Panc1 (cell line): ENCODE results near the gene DDAH2. TPM values are rescaled to one million over a fixed set of nuclear protein-coding genes. Genes with fewer than 3 reads are reported as not detected.

ENCODE experiments used
- ATAC-seq: fragments of 200-7000 bp; cut with Tn5 transposase; 2 replicates; pipeline ENCODE4 v1.9.1; 2020; ENCODE audit warnings: mild to moderate bottlenecking, moderate library complexity
- BruUV-seq: library from RNA; stranded (reverse); fragments of 400-500 nt; replicated peaks from 2 replicates; lab custom pipeline; 2021; lab: Mats Ljungman, UMichigan
- CTCF ChIA-PET: fragments of 300-600 bp; sonication (Branson Sonifier 250); formaldehyde crosslinking; loops from one replicate; lab custom pipeline; 2022; ENCODE audit warnings: antibody characterized with exemption; lab: Charles Lee
- POLR2A ChIA-PET: fragments of 300-600 bp; sonication (Branson Sonifier 250); formaldehyde crosslinking; loops from one replicate; lab custom pipeline; 2022; ENCODE audit warnings: antibody characterized with exemption; lab: Charles Lee
- DNase-seq: peaks from one replicate; pipeline ENCODE4 v3.0.0-alpha.2; 2010; ENCODE audit warnings: low read depth, low spot score
- H3K27ac ChIP-seq: 2 replicates; pipeline ENCODE4 v1.5.1; 2011; ENCODE audit warnings: mild to moderate bottlenecking, low read length, inconsistent platforms
- H3K27me3 ChIP-seq: fragments of 200-500 bp; sonication (Bioruptor generic); 2 replicates; pipeline ENCODE4 v1.6.0; 2014; ENCODE audit warnings: low read length, inconsistent platforms; ENCODE audit not compliant: control insufficient read depth, insufficient read depth
- H3K36me3 ChIP-seq: fragments of 200-500 bp; sonication (Bioruptor generic); 2 replicates; pipeline ENCODE4 v1.5.1; 2014; ENCODE audit warnings: inconsistent platforms, mild to moderate bottlenecking, low read length, moderate library complexity; ENCODE audit not compliant: control insufficient read depth, insufficient read depth
- H3K4me1 ChIP-seq: 2 replicates; pipeline ENCODE4 v1.5.1; 2011; ENCODE audit warnings: inconsistent platforms, mild to moderate bottlenecking, low read length, moderate library complexity; ENCODE audit not compliant: control insufficient read depth, insufficient read depth
- H3K4me3 ChIP-seq, 2 experiments: 2 replicates each; pipeline ENCODE4 v1.5.1; 2011 to 2012; ENCODE audit warnings: low read depth in 2 of 2, low read length in 2 of 2, mild to moderate bottlenecking in 2 of 2, inconsistent platforms in 1 of 2, moderate library complexity in 1 of 2
- H3K9me3 ChIP-seq: fragments of 200-500 bp; sonication (Bioruptor generic); 2 replicates; pipeline ENCODE4 v1.5.1; 2014; ENCODE audit warnings: low read depth, mild to moderate bottlenecking, inconsistent platforms, low read length, moderate library complexity; ENCODE audit not compliant: control insufficient read depth, insufficient read depth
- POLR2AphosphoS5 ChIP-seq: IDR thresholded peaks from 2 replicates; pipeline ENCODE4 v1.6.1; 2012; ENCODE audit warnings: mild to moderate bottlenecking, low read depth, low read length, moderate library complexity
- REST ChIP-seq, 2 experiments: IDR thresholded peaks; 2 replicates each; pipeline ENCODE4 v1.6.1; 2011 to 2012; ENCODE audit warnings: low read depth in 2 of 2, control low read depth in 1 of 2, low read length in 1 of 2, mild to moderate bottlenecking in 1 of 2, moderate library complexity in 1 of 2; ENCODE audit not compliant: insufficient read depth in 1 of 2
- SIN3A ChIP-seq: IDR thresholded peaks from 2 replicates; pipeline ENCODE4 v1.6.1; 2012; ENCODE audit warnings: low read depth, mild to moderate bottlenecking, low read length, moderate library complexity, borderline replicate concordance; ENCODE audit not compliant: insufficient read depth
- TCF7L2 ChIP-seq: IDR thresholded peaks from 2 replicates; pipeline ENCODE4 v1.6.1; 2011; ENCODE audit warnings: mild to moderate bottlenecking, low read depth, low read length, inconsistent platforms
- in situ Hi-C: cut with HindIII; loops from 2 replicates; pipeline ENCODE4 v1.10.0; 2016; ENCODE audit warnings: low sequenced_read_pairs, low pct_unique_long_range_greater_than_20kb
- intact Hi-C: fragments of 100-400 bp; cut with micrococcal nuclease; formaldehyde crosslinking; loops from one replicate; pipeline ENCODE4 v1.10.0; 2022; ENCODE audit not compliant: unreplicated experiment
- total RNA-seq: library from RNA; stranded (reverse); gene quantifications from one replicate; pipeline ENCODE4 v1.2.1, GENCODE V29; 2021; ENCODE audit not compliant: unreplicated experiment
- TF ChIP-seq, protein P1 (sequence below): fragments of 450-650 bp; IDR thresholded peaks from 2 replicates; pipeline ENCODE4 v1.5.1; 2017; ENCODE audit warnings: mild to moderate bottlenecking

Gene DDAH2
- total RNA-seq, 1 experiment from 2014 or later, result 104 TPM

GRCh38 chr6:31692353-31692752 lies 36.7 kb downstream of the DDAH2 start:
- no peak for ATAC-seq
- TF ChIP-seq TCF7L2, result no peak
- TF ChIP-seq, protein P1, sequence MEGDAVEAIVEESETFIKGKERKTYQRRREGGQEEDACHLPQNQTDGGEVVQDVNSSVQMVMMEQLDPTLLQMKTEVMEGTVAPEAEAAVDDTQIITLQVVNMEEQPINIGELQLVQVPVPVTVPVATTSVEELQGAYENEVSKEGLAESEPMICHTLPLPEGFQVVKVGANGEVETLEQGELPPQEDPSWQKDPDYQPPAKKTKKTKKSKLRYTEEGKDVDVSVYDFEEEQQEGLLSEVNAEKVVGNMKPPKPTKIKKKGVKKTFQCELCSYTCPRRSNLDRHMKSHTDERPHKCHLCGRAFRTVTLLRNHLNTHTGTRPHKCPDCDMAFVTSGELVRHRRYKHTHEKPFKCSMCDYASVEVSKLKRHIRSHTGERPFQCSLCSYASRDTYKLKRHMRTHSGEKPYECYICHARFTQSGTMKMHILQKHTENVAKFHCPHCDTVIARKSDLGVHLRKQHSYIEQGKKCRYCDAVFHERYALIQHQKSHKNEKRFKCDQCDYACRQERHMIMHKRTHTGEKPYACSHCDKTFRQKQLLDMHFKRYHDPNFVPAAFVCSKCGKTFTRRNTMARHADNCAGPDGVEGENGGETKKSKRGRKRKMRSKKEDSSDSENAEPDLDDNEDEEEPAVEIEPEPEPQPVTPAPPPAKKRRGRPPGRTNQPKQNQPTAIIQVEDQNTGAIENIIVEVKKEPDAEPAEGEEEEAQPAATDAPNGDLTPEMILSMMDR, result no peak
- no peak for TF ChIP-seq REST (IDR thresholded peaks at IDR 0.05; ENCODE audit: insufficient read depth in 1 of 2, low read depth in 2 of 2, low read length in 1 of 2)
- no peak for TF ChIP-seq SIN3A
- TF ChIP-seq POLR2AphosphoS5, result no peak
- Histone ChIP-seq H3K27me3 (no peaks in the 10 kb centered on the region), H3K4me3 (no peak overlapping the region), H3K4me1 (no peaks in the 10 kb centered on the region), H3K27ac (no peak overlapping the region), H3K9me3 (no peaks in the 10 kb centered on the region), H3K36me3 (0 out of 2 replicates have a peak, but pooled peaks cover 5% of the 10 kb centered on the region)
- ChIA-PET POLR2A (no interaction called here), CTCF (interaction anchor here (0.6 kb wide), 1 partner anchor 11 kb away, joined by 3 read pairs; the partner anchor contains the start of gene ABHD16A)
- BruUV-seq, result no TSS peak
- intact Hi-C loops (no loop called here), in situ Hi-C loops (no loop called here)
- no peak for DNase-seq

DNA sequence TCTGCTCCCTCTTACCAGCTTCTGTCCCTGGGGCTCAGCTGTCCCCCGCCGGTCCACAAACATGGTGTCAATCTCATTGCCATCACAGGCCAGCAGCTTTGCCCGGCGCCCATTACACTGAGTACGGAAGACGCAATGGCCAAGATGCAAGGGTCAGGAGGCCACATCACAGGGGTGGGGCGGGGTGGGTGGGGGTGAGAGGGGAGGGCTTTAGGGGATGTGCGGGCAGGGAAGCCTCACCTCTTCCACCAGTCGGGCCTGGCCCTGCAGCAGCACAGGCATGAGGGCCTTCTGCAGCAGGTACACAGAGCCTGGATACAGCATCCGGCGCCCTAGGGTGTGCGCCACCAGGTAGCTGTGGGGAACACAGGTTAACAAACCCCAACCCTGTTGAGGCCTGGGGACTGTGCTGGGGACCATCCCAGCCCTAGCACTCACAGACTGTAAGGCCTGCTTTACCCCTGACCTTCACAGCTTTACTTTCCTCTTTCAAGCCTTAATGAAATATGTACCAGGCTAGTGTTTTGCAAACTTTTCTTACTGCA lies 37.5 kb downstream of the DDAH2 start:
- Histone ChIP-seq H3K4me1 (no peaks in the 10 kb centered on the region), H3K4me3 (no peak overlapping the region), H3K9me3 (no peaks in the 10 kb centered on the region), H3K27me3 (no peaks in the 10 kb centered on the region), H3K36me3 (0 out of 2 replicates have a peak, but pooled peaks cover 5% of the 10 kb centered on the region), H3K27ac (no peak overlapping the region)
- POLR2A ChIA-PET, result no interaction called here
- BruUV-seq, result no TSS peak
- TF ChIP-seq, protein P1, result no peak
- TF ChIP-seq POLR2AphosphoS5 (no peak), REST (IDR thresholded peaks at IDR 0.05; ENCODE audit: insufficient read depth in 1 of 2, low read depth in 2 of 2, low read length in 1 of 2) (no peak), TCF7L2 (no peak), SIN3A (no peak)
- ATAC-seq, result no peak
- no peak for DNase-seq
- in situ Hi-C loops, result no loop called here
- intact Hi-C loops, result no loop called here
- CTCF ChIA-PET, result interaction anchor here (0.6 kb wide), 1 partner anchor 12 kb away, joined by 3 read pairs; the partner anchor contains the start of gene ABHD16A
